GM23338 (cell line): ENCODE measurements around the gene PTGFR.

Source experiments
- CREB1 ChIP-seq: fragments of 250-450 bp; sonication (Bioruptor Pico); IDR thresholded peaks from 2 replicates; pipeline ENCODE4 v1.5.0; 2020; ENCODE audit warnings: low read depth, mild to moderate bottlenecking, moderate library complexity
- CTCF ChIP-seq, 2 experiments: fragments of 200-600 bp in 1 of 2; sonication (generic) in 1 of 2; conservative IDR thresholded peaks; 2 replicates each; pipeline versions ENCODE4 v1.5.1 to v1.6.1; 2016 to 2017; ENCODE audit warnings: antibody characterized with exemption in 2 of 2, low read depth in 2 of 2, mild to moderate bottlenecking in 2 of 2, moderate library complexity in 1 of 2
- ETS1 ChIP-seq: IDR thresholded peaks from 2 replicates; pipeline ENCODE4 v1.6.1; 2016; ENCODE audit warnings: antibody characterized with exemption
- EZH2 ChIP-seq: fragments of 200-600 bp; sonication (generic); IDR thresholded peaks from one replicate; pipeline ENCODE4 v1.8.0; 2017; ENCODE audit warnings: antibody characterized with exemption, mild to moderate bottlenecking, low read depth; ENCODE audit not compliant: unreplicated experiment
- EZH2phosphoT487 ChIP-seq: fragments of 200-600 bp; sonication (generic); IDR thresholded peaks from one replicate; pipeline ENCODE4 v1.8.1; 2018; ENCODE audit warnings: antibody characterized with exemption; ENCODE audit not compliant: unreplicated experiment
- JUNB ChIP-seq: IDR thresholded peaks from one replicate; pipeline ENCODE4 v1.6.1; 2016; ENCODE audit warnings: antibody characterized with exemption; ENCODE audit not compliant: unreplicated experiment
- NANOG ChIP-seq: IDR thresholded peaks from 2 replicates; pipeline ENCODE4 v1.6.1; 2016; ENCODE audit warnings: antibody characterized with exemption, borderline replicate concordance
- POLR2AphosphoS5 ChIP-seq: IDR thresholded peaks from 2 replicates; pipeline ENCODE4 v1.6.1; 2016; ENCODE audit warnings: antibody characterized with exemption, low read depth
- REST ChIP-seq: IDR thresholded peaks from one replicate; pipeline ENCODE4 v1.6.1; 2018; ENCODE audit warnings: antibody characterized with exemption; ENCODE audit not compliant: unreplicated experiment
- STAT1 ChIP-seq: IDR thresholded peaks from one replicate; pipeline ENCODE4 v1.6.1; 2016; ENCODE audit warnings: antibody characterized with exemption; ENCODE audit not compliant: unreplicated experiment
- ZNF114 ChIP-seq: fragments of 250-450 bp; sonication (Bioruptor Pico); IDR thresholded peaks from 2 replicates; pipeline ENCODE4 v1.5.0; 2020; ENCODE audit warnings: mild to moderate bottlenecking, moderate library complexity
- ZNF331 ChIP-seq: fragments of 250-450 bp; sonication (Bioruptor Pico); IDR thresholded peaks from 2 replicates; pipeline ENCODE4 v1.5.0; 2020; ENCODE audit warnings: low read depth, mild to moderate bottlenecking, moderate library complexity

- TF ChIP-seq CTCF (conservative IDR thresholded peaks at IDR 0.05; ENCODE audit: low read depth in 2 of 2) (no peak), REST (no peak), EZH2 (no peak), ETS1 (no peak), POLR2AphosphoS5 (no peak), EZH2phosphoT487 (no peak), CREB1 (CRISPR knock-in tag) (no peak), JUNB (no peak), ZNF114 (no peak), STAT1 (no peak), NANOG (no peak), ZNF331 (CRISPR knock-in tag) (no peak)
Measured at GRCh38 chr1:78541479-78541878, 50.7 kb downstream of the PTGFR start.
